HCT116 (cell line): ENCODE data around the gene SRGAP3. TPM values are rescaled to one million over a fixed set of nuclear protein-coding genes. Genes with fewer than 3 reads are reported as not detected.

ENCODE experiments used
- ATAC-seq: fragments of 200-7000 bp; cut with Tn5 transposase; 2 replicates; pipeline ENCODE4 v1.9.1; 2020; ENCODE audit warnings: mild to moderate bottlenecking, moderate library complexity
- BruUV-seq: library from RNA; stranded (reverse); fragments of 400-500 nt; replicated peaks from 2 replicates; lab custom pipeline; 2021; lab: Mats Ljungman, UMichigan
- CTCF ChIA-PET: fragments of 300-600 bp; sonication (Branson Sonifier 250); formaldehyde crosslinking; loops from one replicate; lab custom pipeline; 2021; ENCODE audit warnings: antibody characterized with exemption; lab: Charles Lee
- POLR2A ChIA-PET: fragments of 300-600, 350-600 bp; sonication (Branson Sonifier 250); formaldehyde crosslinking; loops from one replicate; lab custom pipeline; 2021; ENCODE audit warnings: antibody characterized with exemption; lab: Charles Lee
- RAD21 ChIA-PET, 2 experiments: fragments of 300-600 bp; sonication (Branson Sonifier 250); formaldehyde crosslinking; loops; one replicate each; lab custom pipeline; 2023; ENCODE audit warnings: low total read pairs in 2 of 2; ENCODE audit not compliant: uncharacterized antibody in 2 of 2, unreplicated experiment in 2 of 2, low non-redundant PET in 1 of 2; lab: Charles Lee
- DNase-seq: peaks from one replicate; pipeline ENCODE4 v3.0.0-alpha.2; 2010; ENCODE audit warnings: low read depth, low spot score
- H2AFZ ChIP-seq: fragments of 200-600 bp; shearing (Covaris generic), sonication (generic); 2 replicates; pipeline ENCODE4 v1.6.1; 2017; ENCODE audit warnings: low read depth, mixed run types, mixed read lengths, antibody characterized with exemption, low read length; ENCODE audit not compliant: poor library complexity, severe bottlenecking
- H3K27ac ChIP-seq: 2 replicates; pipeline ENCODE4 v1.5.1; 2012; ENCODE audit warnings: low read depth, low read length
- H3K27me3 ChIP-seq: fragments of 200-600 bp; sonication (generic); 2 replicates; pipeline ENCODE4 v1.6.1; 2016; ENCODE audit warnings: mixed run types, low read length, mixed read lengths; ENCODE audit not compliant: insufficient read depth
- H3K36me3 ChIP-seq, 2 experiments: fragments of 200-500 bp in 1 of 2; fragments of 200-600 bp in 1 of 2; sonication (Bioruptor generic) in 1 of 2; sonication (generic) in 1 of 2; 2 replicates each; pipeline versions ENCODE4 v1.5.1 to v1.6.1; 2014 to 2016; ENCODE audit warnings: low read length in 2 of 2, inconsistent platforms in 1 of 2, mixed read lengths in 1 of 2, mixed run types in 1 of 2; ENCODE audit not compliant: insufficient read depth in 2 of 2, control insufficient read depth in 1 of 2
- H3K4me1 ChIP-seq, 2 experiments: fragments of 200-600 bp in 1 of 2; sonication (generic) in 1 of 2; 2 replicates each; pipeline versions ENCODE4 v1.5.1 to v1.6.1; 2012 to 2017; ENCODE audit warnings: low read length in 2 of 2, inconsistent platforms in 1 of 2, mild to moderate bottlenecking in 1 of 2, mixed read lengths in 1 of 2, mixed run types in 1 of 2, moderate library complexity in 1 of 2; ENCODE audit not compliant: insufficient read depth in 2 of 2, control insufficient read depth in 1 of 2
- H3K4me2 ChIP-seq: fragments of 200-600 bp; sonication (generic); 2 replicates; pipeline ENCODE4 v1.6.1; 2017; ENCODE audit warnings: mixed run types, low read length, mixed read lengths
- H3K4me3 ChIP-seq, 2 experiments: fragments of 200-600 bp in 1 of 2; sonication (generic) in 1 of 2; replicated peaks in 1 of 2; 2 replicates each; pipeline ENCODE4 v1.5.1; 2011 to 2016; ENCODE audit warnings: low read length in 2 of 2, control low read depth in 1 of 2, low read depth in 1 of 2, mild to moderate bottlenecking in 1 of 2, mixed read lengths in 1 of 2, mixed run types in 1 of 2
- H3K79me2 ChIP-seq: fragments of 200-600 bp; sonication (generic); 2 replicates; pipeline ENCODE4 v1.6.1; 2017; ENCODE audit warnings: mild to moderate bottlenecking, mixed run types, low read length, moderate library complexity, mixed read lengths; ENCODE audit not compliant: insufficient read depth
- H3K9ac ChIP-seq: fragments of 200-600 bp; sonication (generic); 2 replicates; pipeline ENCODE4 v1.6.1; 2016; ENCODE audit warnings: low read length, mixed read lengths
- H3K9me2 ChIP-seq: fragments of 200-600 bp; sonication (generic), shearing (Covaris generic); 2 replicates; pipeline ENCODE4 v1.6.1; 2017; ENCODE audit warnings: mixed run types, mild to moderate bottlenecking, moderate library complexity; ENCODE audit not compliant: insufficient read depth
- H3K9me3 ChIP-seq, 2 experiments: fragments of 200-500 bp in 1 of 2; fragments of 200-600 bp in 1 of 2; sonication (Bioruptor generic) in 1 of 2; sonication (generic) in 1 of 2; 2 replicates each; pipeline ENCODE4 v1.6.1; 2014 to 2017; ENCODE audit warnings: low read length in 2 of 2, mixed read lengths in 2 of 2, inconsistent platforms in 1 of 2, low read depth in 1 of 2, mild to moderate bottlenecking in 1 of 2, mixed run types in 1 of 2, moderate library complexity in 1 of 2; ENCODE audit not compliant: control insufficient read depth in 1 of 2, insufficient read depth in 1 of 2
- H4K20me1 ChIP-seq: fragments of 200-600 bp; sonication (generic), shearing (Covaris generic); 2 replicates; pipeline ENCODE4 v1.6.1; 2017; ENCODE audit warnings: mixed run types, mild to moderate bottlenecking, moderate library complexity; ENCODE audit not compliant: insufficient read depth
- CBX3 ChIP-seq: IDR thresholded peaks from 2 replicates; pipeline ENCODE4 v1.6.1; 2012; ENCODE audit warnings: low read depth
- CEBPB ChIP-seq: IDR thresholded peaks from 2 replicates; pipeline ENCODE4 v1.6.1; 2012; ENCODE audit warnings: low read depth
- EGR1 ChIP-seq: IDR thresholded peaks from 2 replicates; pipeline ENCODE4 v1.6.1; 2012; ENCODE audit warnings: low read depth
- EZH2 ChIP-seq: fragments of 200-600 bp; sonication (generic); IDR thresholded peaks from 2 replicates; pipeline ENCODE4 v1.6.1; 2017; ENCODE audit warnings: antibody characterized with exemption, mixed run types
- EZH2phosphoT487 ChIP-seq: fragments of 200-600 bp; IDR thresholded peaks from 2 replicates; pipeline ENCODE4 v1.6.1; 2018; ENCODE audit warnings: antibody characterized with exemption, borderline replicate concordance
- FOSL1 ChIP-seq: IDR thresholded peaks from 2 replicates; pipeline ENCODE4 v1.6.1; 2012; ENCODE audit warnings: low read depth
- JUND ChIP-seq: IDR thresholded peaks from 2 replicates; pipeline ENCODE4 v1.6.1; 2012
- MAX ChIP-seq: IDR thresholded peaks from 2 replicates; pipeline ENCODE4 v1.6.1; 2012
- POLR2A ChIP-seq: IDR thresholded peaks from 2 replicates; pipeline ENCODE4 v1.7.0; 2011; ENCODE audit warnings: borderline replicate concordance; ENCODE audit not compliant: insufficient read depth, insufficient read length; ENCODE audit errors: extremely low read depth
- POLR2AphosphoS5 ChIP-seq: IDR thresholded peaks from 2 replicates; pipeline ENCODE4 v1.6.1; 2011; ENCODE audit warnings: mild to moderate bottlenecking, low read depth, low read length, moderate library complexity
- SP1 ChIP-seq: IDR thresholded peaks from 2 replicates; pipeline ENCODE4 v1.6.1; 2012; ENCODE audit warnings: low read depth
- SRF ChIP-seq: IDR thresholded peaks from 2 replicates; pipeline ENCODE4 v1.6.1; 2012; ENCODE audit warnings: low read depth
- YY1 ChIP-seq: IDR thresholded peaks from 2 replicates; pipeline ENCODE4 v1.6.1; 2011; ENCODE audit warnings: low read length, low read depth, moderate library complexity, mild to moderate bottlenecking; ENCODE audit not compliant: insufficient replicate concordance; ENCODE audit errors: extremely low read depth
- ZFX ChIP-seq: fragments of 450-650 bp; IDR thresholded peaks from 2 replicates; pipeline ENCODE4 v1.6.1; 2017
- ZNF274 ChIP-seq: fragments of 200-500 bp; sonication (Bioruptor generic); IDR thresholded peaks from 2 replicates; pipeline ENCODE4 v1.6.1; 2014; ENCODE audit warnings: mild to moderate bottlenecking, low read depth, low read length, inconsistent platforms
- intact Hi-C: fragments of 100-400 bp; cut with micrococcal nuclease; formaldehyde crosslinking; loops from 2 replicates; pipeline ENCODE4 v1.10.0; 2022
- total RNA-seq: library from RNA; stranded (reverse); gene quantifications from one replicate; pipeline ENCODE4 v1.2.1, GENCODE V29; 2021; ENCODE audit not compliant: unreplicated experiment
- TF ChIP-seq, protein P1 (sequence below): IDR thresholded peaks from 2 replicates; pipeline ENCODE4 v1.6.1; 2012
- TF ChIP-seq, protein P2 (sequence below): IDR thresholded peaks from 2 replicates; pipeline ENCODE4 v1.6.1; 2012; ENCODE audit warnings: low read depth

Gene SRGAP3
- total RNA-seq, 1 experiment from 2014 or later: 8.3 TPM

DNA sequence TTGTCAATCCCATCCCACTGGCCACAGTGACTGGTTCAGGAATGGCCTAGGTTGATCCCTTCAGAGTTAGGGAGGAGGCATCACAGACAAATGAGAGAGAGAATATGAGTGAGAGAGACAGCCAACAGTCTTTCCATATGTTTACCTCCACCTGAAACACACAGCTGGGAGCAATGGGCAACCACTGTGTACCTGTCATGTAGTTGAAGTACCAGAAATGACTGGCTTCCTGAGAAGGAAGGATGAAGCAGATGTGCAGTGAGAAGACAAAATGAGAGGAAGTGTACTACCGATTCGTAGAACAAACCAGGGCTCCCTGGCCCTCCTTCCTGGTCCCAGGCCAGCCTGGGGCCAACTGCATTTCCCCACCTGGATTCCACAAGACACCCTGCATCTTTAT is 27.4 kb downstream of the SRGAP3 start:
- CTCF ChIA-PET: no interaction called here

More for the DNA sequence above, 27.4 kb downstream of the SRGAP3 start:
- no TSS peak for BruUV-seq
- ChIA-PET POLR2A (no interaction called here), RAD21 (no interaction called here)
- TF ChIP-seq MAX (no peak), EZH2 (no peak), POLR2A (no peak), FOSL1 (no peak), SRF (no peak), POLR2AphosphoS5 (no peak), ZNF274 (no peak), EZH2phosphoT487 (no peak), CBX3 (no peak), YY1 (no peak), CEBPB (no peak), ZFX (no peak), SP1 (no peak), EGR1 (no peak), JUND (no peak)
- TF ChIP-seq, protein P1, sequence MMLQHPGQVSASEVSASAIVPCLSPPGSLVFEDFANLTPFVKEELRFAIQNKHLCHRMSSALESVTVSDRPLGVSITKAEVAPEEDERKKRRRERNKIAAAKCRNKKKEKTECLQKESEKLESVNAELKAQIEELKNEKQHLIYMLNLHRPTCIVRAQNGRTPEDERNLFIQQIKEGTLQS: no peak
- TF ChIP-seq, protein P2, sequence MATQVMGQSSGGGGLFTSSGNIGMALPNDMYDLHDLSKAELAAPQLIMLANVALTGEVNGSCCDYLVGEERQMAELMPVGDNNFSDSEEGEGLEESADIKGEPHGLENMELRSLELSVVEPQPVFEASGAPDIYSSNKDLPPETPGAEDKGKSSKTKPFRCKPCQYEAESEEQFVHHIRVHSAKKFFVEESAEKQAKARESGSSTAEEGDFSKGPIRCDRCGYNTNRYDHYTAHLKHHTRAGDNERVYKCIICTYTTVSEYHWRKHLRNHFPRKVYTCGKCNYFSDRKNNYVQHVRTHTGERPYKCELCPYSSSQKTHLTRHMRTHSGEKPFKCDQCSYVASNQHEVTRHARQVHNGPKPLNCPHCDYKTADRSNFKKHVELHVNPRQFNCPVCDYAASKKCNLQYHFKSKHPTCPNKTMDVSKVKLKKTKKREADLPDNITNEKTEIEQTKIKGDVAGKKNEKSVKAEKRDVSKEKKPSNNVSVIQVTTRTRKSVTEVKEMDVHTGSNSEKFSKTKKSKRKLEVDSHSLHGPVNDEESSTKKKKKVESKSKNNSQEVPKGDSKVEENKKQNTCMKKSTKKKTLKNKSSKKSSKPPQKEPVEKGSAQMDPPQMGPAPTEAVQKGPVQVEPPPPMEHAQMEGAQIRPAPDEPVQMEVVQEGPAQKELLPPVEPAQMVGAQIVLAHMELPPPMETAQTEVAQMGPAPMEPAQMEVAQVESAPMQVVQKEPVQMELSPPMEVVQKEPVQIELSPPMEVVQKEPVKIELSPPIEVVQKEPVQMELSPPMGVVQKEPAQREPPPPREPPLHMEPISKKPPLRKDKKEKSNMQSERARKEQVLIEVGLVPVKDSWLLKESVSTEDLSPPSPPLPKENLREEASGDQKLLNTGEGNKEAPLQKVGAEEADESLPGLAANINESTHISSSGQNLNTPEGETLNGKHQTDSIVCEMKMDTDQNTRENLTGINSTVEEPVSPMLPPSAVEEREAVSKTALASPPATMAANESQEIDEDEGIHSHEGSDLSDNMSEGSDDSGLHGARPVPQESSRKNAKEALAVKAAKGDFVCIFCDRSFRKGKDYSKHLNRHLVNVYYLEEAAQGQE: no peak
- ATAC-seq: no peak
- H3K79me2 ChIP-seq: no peaks in the 10 kb centered on the region
- H3K9me2 ChIP-seq: no peaks in the 10 kb centered on the region
- H2AFZ ChIP-seq: no peak overlapping the region
- intact Hi-C loops: no loop called here
- no peaks in the 10 kb centered on the region for H3K9me3 ChIP-seq
- H3K36me3 ChIP-seq: no peaks in the 10 kb centered on the region
- H4K20me1 ChIP-seq: no peaks in the 10 kb centered on the region
- no peak overlapping the region for H3K9ac ChIP-seq
- H3K4me1 ChIP-seq: no peaks in the 10 kb centered on the region
- H3K27ac ChIP-seq: no peak overlapping the region
- no peak for DNase-seq
- no peaks in the 10 kb centered on the region for H3K27me3 ChIP-seq
- no peak overlapping the region for H3K4me2 ChIP-seq
- H3K4me3 ChIP-seq: no peak overlapping the region
